ENCODE results near the gene CLCNKA. TPM values are rescaled to one million over a fixed set of nuclear protein-coding genes. Genes with fewer than 3 reads are reported as not detected.

CLCNKA gene
- total RNA-seq, 4 donors from 2014 or later: 0.10 to 1.3 (median 0.63) TPM; not detected in 1

DNA sequence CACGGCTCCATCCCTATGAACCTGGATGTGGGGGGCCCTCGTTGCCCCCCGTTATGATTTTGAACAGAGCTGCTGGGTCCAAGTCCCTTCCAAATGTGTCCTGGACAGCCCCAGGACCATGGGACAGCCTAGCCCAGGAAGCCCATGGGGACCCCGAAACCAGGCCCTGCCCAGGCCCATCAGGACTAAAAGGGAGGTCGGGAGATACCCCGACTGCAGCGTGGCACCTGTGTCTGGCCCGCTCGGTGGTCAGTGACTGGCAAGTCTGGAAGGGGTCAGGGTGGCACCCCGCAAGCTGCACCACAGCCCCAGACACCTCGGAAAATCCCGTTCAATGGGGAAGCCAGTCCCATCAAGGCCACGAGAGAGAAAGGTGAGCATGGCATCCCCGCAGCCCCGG, 28.2 kb upstream of the CLCNKA start:
- 60 to 86% methylated on average over 1 to 12 of the region's 15 CpGs for WGBS, 2 donors
- intact Hi-C loops (cut with DNase I; ENCODE audit: low total_unique reads): no loop called here

GRCh38 chr1:15994081-15994480, 27.8 kb upstream of the CLCNKA start:
- TF ChIP-seq, protein P1, sequence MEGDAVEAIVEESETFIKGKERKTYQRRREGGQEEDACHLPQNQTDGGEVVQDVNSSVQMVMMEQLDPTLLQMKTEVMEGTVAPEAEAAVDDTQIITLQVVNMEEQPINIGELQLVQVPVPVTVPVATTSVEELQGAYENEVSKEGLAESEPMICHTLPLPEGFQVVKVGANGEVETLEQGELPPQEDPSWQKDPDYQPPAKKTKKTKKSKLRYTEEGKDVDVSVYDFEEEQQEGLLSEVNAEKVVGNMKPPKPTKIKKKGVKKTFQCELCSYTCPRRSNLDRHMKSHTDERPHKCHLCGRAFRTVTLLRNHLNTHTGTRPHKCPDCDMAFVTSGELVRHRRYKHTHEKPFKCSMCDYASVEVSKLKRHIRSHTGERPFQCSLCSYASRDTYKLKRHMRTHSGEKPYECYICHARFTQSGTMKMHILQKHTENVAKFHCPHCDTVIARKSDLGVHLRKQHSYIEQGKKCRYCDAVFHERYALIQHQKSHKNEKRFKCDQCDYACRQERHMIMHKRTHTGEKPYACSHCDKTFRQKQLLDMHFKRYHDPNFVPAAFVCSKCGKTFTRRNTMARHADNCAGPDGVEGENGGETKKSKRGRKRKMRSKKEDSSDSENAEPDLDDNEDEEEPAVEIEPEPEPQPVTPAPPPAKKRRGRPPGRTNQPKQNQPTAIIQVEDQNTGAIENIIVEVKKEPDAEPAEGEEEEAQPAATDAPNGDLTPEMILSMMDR (IDR thresholded peaks at IDR 0.05): no peak
- TF ChIP-seq POLR2A (IDR thresholded peaks at IDR 0.05): no peak
- no peak for DNase-seq (ENCODE audit: low spot score in 2 of 2)
- H3K4me3 ChIP-seq (ENCODE audit: low read depth, poor library complexity, severe bottlenecking): no peak overlapping the region
- intact Hi-C loops (cut with DNase I; ENCODE audit: low total_unique reads): no loop called here
- WGBS, 2 donors: 85 to 94% methylated on average over 10 of the region's 10 CpGs

More for the DNA sequence above, 28.2 kb upstream of the CLCNKA start:
- TF ChIP-seq, protein P1 (IDR thresholded peaks at IDR 0.05): no peak
- no peak for TF ChIP-seq POLR2A (IDR thresholded peaks at IDR 0.05)
- DNase-seq (ENCODE audit: low spot score in 2 of 2): no peak
- no peak overlapping the region for H3K4me3 ChIP-seq (ENCODE audit: low read depth, poor library complexity, severe bottlenecking)

DNA sequence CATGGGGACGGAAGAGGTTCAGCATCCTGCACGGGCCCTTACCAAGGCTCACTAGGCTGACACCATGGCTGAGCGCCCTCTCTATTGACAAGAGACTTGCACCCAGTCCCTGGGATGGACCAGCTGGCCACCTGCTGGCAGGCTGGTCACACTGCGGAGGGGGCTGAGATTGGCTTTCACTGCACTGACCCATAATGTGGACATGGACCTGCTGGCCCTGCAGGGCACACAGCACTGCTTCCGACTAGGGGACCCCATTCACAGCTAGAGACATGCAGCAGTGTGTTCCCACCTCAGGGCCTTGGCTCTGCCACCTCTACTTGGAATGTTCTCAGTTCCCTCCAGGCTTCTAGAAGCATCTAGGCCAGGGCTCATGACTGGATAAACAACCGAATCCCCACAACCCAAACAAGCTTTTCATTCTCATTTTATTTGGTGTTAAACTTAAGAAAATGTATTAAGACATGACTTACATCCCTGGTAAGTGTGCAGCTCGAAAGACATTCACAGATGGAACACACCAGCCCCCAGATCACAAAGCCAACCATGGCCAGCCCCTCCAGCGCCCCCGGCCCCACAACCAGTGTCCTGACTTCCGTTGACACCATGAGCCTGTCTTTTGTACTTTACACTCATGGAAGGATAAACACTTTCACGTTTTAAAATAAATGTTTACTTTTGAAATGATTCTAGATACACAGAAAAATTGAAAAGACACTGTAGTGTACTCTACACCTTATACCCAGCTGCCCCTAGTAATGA, 27.1 kb upstream of the CLCNKA start:
- 67 to 79% methylated on average over 11 of the region's 11 CpGs for WGBS, 2 donors
- H3K4me3 ChIP-seq (ENCODE audit: low read depth, poor library complexity, severe bottlenecking): no peak overlapping the region
- intact Hi-C loops (cut with DNase I; ENCODE audit: low total_unique reads): no loop called here
- no peak for DNase-seq (ENCODE audit: low spot score in 2 of 2)
- TF ChIP-seq, protein P1 (IDR thresholded peaks at IDR 0.05): peak in 1 of 3 donors; percentile 77
- TF ChIP-seq POLR2A (IDR thresholded peaks at IDR 0.05): no peak

GRCh38 chr1:15997076-15997585, 24.7 kb upstream of the CLCNKA start:
- WGBS, 2 donors: 84 to 90% methylated on average over 4 to 9 of the region's 9 CpGs
- DNase-seq (ENCODE audit: low spot score in 2 of 2): no peak
- TF ChIP-seq, protein P1 (IDR thresholded peaks at IDR 0.05): no peak
- no peak for TF ChIP-seq POLR2A (IDR thresholded peaks at IDR 0.05)
- intact Hi-C loops (cut with DNase I; ENCODE audit: low total_unique reads): no loop called here
- no peak overlapping the region for H3K4me3 ChIP-seq (ENCODE audit: low read depth, poor library complexity, severe bottlenecking)

DNA sequence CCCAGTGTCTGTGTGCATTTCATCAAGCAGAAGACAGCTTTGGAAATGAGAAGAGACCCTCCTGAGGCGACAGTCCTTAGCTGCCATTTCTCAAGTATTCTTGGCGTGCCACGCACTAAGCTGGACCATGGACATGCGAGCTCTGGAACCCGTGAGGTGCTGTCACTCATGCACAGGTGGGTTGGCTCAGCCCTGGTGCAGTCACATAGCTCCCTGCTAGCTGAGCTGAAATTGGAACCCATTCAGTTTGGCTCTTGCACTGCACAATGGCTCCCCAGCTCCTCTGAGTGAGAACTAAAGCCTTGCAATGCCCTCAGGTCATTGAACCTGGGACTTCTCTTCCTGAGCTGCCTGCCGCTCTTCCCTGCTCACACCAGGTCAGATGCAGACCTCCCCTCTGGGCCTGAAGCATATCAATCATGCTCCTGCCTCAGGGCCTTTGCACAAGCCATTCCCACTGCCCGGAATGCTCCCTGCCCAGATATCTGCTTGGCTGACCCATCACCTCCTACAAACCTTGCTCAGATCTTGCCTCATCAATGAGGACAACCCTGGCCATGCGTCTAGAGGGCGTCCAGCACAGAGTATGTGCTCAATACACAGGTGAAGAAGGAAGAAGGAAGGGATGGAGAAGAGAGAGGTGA, 24.1 kb upstream of the CLCNKA start:
- no peak for DNase-seq (ENCODE audit: low spot score in 2 of 2)
- TF ChIP-seq, protein P1 (IDR thresholded peaks at IDR 0.05): no peak
- no peak for TF ChIP-seq POLR2A (IDR thresholded peaks at IDR 0.05)
- intact Hi-C loops (cut with DNase I; ENCODE audit: low total_unique reads): no loop called here

More for the DNA sequence above, 24.1 kb upstream of the CLCNKA start:
- no peak overlapping the region for H3K4me3 ChIP-seq (ENCODE audit: low read depth, poor library complexity, severe bottlenecking)
- WGBS, 2 donors: 87 to 96% methylated on average over 9 of the region's 9 CpGs

Data from lower leg skin (tissue), 4 donors.